Cerebellar nuclear complex (tissue), 1 donor: ENCODE data around the gene LSAMP.
"Not testable (repeated sequence)": the region's sequence is repeated elsewhere in the genome, so short reads cannot be mapped to it uniquely, and the experiment has no call there.

Experiments
- DNase-seq, 2 experiments: peaks; one replicate each; lab custom pipeline; 2025; lab: John Stamatoyannopoulos, UW

LSAMP gene

DNA sequence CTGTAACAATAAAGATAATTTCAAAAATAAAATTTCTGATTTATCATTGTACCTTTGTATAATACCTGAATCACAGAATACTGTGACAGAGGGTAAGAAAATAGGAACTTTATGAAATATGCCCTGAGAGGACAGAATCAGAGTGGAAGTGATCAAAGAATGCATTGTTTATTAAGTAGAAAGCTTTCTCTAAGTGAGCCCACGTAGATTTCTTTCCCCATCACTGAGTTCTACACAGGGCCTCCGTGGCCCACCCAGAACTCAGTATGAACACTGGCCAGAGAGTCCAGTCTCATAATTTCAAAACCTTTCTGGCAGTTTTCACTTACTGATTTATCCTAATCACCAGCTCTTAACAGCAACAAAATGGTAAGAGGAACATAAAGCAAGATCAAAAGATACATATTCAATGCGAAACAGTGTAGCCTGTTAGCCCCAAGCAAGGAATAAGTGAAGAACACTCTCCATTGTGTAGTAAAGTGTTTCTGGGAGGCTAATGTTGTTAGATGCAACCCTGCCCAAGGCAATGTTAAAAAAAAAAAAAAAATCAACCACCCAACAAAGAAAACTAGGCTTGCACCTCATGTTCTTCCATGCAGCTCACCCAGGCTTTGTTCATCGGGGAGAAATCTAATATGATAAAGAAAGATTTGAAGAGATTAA is 341.3 kb downstream of the LSAMP start:
- no peak for DNase-seq

DNA sequence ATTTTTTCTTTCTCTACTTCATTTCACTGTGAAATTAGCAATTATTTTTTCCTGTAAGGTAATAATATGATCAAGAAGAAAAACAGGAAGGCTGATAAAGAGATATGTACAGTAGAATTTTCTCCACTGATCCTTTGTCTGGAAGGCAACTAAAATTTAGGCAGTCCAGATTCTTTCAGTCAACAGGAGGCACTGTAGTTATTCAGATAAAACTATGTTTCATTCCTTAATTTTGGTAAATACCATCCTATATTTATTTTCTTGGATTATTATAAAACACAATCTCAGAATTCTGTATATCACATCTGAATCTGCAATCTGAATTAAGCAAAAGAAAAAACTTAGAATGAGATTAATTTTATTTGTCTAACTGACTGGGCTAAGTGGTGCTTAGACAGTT is 343.2 kb downstream of the LSAMP start:
- DNase-seq: no peak

DNA sequence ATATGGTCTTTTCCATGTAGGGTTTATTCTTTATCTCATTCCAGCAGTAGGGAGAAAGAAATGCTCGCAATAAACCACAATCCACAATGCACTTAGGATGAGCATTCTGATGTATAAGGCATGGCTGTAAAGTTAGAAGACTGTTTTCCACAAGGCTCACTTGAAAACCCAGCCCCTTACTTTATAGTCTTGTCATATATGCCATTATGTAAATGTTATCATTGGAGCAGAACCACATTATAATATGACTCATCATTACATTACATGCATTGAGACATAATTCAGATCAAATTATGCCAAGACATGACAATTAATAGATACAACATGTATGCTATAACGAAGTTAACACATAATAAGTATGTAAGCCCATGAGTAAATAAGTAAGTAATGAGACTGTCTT is 348.1 kb downstream of the LSAMP start:
- no peak for DNase-seq

DNA sequence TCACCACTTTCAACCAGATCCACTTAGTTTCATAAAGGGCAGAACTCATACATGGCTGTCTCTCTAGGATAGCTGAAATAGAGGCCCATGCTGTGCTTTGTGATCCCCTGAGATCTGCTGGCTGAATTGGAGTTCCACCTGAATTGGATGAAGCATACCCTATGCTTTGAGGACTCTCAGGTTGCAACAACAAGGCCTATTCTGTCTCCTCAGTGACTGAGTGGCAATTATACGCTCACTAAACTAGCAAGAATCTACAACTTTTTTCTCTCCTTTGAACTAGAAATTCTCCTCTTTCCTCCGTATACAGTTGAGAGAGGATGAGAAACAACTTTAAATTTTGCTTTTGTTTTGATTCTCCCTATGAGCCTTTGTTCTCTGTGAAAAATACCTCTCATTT is 348.7 kb downstream of the LSAMP start:
- DNase-seq: no peak

DNA sequence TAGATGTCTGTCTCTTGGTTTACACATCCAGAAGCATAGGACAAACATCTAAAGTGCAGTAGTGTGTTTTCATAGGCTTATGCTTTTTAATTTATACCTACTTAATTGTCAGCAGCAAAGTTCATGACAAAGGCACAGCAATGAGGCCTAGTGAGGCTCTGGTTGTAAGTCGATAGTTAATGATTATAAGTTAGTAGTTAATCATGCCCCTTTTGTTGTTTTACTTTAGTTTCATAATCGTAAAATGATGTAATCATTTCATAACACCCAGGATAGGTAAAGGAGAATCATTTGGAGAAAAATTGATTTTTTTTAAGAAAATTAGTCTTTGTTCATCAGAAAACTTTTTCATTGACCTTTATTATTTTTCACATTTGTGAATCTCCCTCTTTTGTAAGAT is 351.9 kb downstream of the LSAMP start:
- DNase-seq: no peak

DNA sequence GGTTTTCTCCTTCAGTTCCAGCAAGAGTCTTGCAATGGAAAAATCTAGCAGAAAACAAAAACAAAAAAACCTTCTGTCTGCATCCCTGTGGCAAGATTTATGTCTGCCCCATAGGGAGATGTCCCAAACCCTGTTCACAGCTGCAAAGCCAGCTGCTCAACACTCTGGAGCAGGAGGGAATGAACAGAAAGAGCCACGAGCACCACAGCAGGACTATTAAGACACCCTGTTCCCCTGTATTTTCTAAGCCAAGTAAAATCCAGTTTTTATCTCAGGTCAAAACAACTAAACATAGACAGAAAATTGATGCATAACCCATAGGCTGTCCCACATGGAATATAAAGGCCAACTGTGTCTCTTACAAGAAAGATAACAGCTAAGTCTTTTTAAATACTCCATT is 357.9 kb downstream of the LSAMP start:
- DNase-seq: no peak

DNA sequence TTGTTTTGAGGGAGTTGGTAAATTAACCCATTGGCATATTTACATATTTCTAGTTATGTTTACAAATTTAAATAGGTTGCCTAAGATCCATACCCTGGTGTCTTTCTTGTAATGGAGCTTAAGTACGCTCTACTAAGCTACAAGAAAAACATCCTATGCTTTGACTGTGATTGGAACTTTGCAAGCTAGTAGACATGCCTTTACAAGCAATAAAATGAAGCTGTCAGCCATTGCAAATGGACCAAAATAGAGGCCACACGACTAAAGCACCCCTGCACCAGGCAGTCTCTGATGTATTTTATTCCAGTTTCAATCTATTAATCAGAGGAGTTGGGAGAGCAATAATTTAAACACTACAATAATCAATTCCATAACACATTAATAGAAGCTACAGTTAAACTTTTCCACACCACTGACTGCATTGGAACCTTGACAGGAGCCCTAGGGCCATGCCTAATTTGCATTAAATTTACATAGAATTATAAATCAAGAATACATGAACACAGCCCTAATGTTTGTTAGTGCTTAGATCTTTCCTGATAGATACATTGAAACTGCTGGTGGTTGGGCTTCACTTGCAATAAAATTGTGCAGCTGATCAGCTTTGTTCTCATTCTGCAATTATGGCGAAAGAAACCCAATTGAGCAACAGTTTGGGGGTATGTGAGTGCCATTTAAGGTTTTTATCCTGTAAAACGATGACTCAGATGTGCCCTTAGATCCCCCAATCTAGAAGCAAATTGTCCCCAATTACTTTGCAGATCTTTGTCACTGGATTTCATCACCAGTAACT is 360.1 kb downstream of the LSAMP start:
- no peak for DNase-seq

DNA sequence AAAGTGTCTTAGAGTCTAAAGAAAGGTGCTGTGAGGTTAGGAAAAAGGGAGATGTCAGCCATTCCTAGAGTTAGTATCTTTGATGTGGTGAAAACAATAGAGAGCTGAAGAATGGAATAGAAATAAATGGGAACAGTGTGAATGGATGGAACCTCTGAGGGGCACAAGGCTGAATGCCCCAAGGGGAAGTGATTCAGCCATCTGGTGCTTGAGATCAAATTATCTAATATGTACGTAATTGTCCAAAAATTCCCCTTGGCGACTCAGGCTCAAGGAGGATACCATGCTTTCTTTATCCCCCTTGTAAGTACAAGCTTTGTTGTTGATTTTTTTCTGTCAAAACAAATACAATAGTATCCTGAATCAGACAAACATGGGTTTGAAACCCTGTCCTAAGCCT is 361.6 kb downstream of the LSAMP start:
- DNase-seq: no peak

DNA sequence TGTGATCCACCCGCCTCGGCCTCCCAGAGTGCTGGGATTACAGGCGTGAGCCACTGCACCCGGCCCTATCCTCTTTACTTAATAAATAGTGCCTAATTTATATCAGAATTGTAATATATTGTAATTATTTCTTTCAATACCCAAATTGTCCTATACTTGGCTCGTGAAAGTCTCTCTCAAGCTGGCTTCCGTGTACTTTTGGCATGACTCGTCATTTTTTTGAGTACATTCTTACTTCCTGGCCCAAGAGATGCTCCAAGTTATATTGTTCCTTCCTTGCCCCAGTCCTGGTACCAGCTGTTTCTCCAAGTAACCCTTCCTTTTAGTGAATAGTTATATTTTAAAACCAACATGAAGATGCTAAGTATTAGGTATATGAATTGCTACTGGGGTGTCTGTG is 366.7 kb downstream of the LSAMP start:
- DNase-seq: no peak

DNA sequence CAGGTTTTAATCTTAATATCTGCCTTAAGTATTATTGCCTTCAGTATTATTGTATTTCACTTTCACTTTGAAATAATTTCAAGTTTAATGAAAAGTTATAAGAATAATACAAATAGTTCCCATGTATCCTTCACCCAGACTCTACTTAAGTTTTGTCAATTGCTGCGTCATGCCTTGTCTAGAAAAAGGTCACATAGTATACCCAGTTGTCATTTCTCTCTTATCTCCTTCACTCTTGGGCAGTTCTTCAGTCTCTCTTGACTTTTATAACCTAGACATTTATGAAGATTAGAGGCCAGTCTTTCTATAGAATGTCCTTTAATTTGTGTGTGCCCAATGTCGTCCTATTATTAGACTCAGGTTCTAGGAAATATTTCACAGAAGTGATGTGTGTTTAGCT is 367.7 kb downstream of the LSAMP start:
- DNase-seq: no peak

DNA sequence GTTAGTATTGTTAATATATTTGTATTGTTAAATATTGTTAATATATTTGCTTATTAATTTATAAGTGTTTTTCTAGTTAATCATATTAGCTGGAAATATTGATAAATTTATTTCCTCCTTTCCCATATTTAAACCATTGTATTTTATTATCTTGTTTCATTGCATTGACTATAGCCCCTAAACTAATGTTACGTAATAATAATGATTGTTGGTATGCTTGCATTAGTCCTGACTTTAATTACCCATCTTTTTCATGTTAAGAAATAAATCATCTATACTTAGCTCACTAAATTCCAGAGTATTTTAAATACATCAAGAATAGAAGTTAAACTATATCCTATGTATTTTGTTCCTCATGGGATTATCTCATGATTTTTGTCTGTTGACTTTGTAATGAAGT is 368.2 kb downstream of the LSAMP start:
- no peak for DNase-seq

DNA sequence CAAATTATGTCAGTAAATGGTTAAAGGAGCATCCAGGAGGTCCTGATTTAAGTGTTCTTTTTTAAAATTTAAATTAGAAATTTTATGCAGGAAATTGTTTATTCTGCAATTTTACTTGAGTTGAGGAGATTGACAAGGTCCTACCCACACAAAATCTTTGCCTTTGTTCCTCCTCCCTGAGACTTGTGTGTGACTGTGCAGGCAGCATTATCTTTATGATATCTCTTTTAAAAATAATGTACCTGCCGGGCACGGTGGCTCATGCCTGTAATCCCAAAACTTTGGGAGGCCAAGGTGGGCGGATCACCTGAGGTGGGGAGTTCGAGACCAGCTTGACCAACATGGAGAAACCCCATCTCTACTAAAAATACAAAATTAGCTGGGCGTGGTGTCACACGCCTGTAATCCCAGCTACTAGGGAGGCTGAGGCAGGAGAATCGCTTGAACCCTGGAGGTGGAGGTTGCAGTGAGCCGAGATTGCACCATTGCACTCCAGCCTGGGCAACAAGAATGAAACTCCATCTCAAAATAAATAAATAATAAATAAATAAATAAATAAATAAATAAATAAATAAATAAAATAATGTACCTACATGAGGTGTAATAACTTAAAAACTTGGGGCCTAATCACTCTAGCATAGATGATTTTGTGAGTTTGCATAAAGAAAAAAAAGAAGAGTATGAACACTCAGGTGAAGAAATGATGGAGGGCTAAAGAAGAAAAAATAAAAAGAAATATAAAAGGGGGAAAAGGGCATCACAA is 374.6 kb downstream of the LSAMP start:
- not testable (repeated sequence) for DNase-seq

DNA sequence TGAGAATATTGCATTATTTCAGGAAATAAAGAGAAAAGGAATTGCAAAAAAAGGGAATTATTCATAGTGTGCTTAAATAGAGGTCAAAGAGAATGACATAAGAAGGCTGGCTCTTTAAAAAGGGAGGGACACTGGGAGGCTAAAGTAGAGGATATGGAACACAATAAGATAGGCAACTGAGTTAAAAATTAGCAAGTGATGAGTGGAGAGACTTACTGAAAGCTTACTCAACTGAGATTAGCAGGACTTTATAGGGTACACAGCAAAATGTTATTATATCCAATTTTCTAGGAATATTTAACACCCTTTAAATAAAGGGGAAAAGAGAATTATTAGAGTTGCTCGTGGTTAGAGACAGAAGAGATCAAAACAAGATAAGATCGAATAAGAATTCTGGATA is 375.2 kb downstream of the LSAMP start:
- no peak for DNase-seq

DNA sequence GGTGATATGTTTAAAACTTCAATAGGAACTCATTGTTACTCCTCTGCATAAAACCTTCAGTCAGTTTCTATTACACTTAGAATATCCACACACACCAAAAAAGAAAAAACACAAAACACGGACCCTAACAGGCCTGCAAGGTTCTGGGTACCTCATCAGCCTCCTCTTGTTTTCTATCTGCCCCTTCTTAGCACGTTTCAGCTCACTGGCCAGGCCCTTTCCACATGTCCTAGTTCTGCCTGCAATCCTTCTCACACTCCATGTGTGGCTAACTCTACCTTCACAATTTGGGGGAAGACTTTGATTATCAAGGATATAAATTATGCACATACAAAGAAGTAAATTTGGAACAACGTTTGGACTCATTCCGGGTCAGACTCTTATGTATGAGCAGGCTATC is 376.3 kb downstream of the LSAMP start:
- DNase-seq: no peak

DNA sequence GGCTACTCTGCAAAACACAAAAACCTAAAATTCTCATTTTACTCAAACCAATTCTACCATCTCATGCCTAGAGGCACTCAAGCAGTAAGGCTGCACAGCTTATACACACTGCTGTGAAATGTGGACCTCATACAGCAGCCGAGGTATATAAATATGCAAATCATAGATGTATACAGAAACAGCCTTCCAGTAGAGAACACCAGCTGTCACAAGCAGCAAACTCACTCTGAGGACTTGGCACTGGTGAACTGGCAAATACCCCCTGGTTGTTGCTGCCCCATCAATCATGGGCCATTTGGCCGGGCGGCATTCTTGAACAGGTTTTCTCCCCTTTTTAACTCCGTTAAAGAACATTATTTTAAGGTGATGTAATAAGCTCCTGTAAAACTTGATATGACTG is 378.0 kb downstream of the LSAMP start:
- DNase-seq: peak in 1 of 2 experiments; percentile 38

DNA sequence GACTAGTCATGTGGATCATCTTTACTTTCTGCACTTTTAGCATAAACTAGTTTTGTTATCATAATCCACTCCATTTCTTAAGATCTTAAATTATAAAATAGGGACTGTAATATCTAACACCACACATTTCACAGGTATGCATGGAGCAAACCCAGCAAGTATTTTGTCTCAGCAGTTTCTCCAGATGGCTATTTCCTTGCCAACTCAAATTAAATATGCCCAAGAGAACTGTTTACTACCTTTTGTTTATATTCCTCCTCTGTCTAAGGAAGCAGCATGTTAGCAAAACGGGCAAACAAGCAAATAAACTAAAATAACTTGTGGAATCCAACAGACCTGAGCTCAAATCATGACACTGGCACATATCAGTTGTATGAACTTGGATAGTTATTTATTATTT is 379.8 kb downstream of the LSAMP start:
- DNase-seq: no peak

DNA sequence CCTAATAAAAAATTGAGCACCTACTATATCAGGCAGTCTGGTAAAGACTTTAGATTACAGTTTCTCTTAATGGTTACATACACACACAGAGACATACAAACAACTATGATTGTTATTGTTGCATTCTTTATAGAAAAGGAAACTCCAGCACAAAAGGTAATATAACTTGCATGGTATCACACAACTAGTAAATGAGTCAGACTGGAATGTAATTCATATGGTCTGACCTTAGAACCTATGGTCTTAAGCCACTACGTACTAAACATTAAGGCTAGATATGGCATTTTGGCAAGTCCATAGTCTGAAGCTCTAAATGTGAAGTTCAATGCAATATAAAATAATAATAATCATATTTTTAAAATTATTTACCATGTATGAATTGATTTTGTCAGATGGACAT is 380.6 kb downstream of the LSAMP start:
- DNase-seq: no peak

DNA sequence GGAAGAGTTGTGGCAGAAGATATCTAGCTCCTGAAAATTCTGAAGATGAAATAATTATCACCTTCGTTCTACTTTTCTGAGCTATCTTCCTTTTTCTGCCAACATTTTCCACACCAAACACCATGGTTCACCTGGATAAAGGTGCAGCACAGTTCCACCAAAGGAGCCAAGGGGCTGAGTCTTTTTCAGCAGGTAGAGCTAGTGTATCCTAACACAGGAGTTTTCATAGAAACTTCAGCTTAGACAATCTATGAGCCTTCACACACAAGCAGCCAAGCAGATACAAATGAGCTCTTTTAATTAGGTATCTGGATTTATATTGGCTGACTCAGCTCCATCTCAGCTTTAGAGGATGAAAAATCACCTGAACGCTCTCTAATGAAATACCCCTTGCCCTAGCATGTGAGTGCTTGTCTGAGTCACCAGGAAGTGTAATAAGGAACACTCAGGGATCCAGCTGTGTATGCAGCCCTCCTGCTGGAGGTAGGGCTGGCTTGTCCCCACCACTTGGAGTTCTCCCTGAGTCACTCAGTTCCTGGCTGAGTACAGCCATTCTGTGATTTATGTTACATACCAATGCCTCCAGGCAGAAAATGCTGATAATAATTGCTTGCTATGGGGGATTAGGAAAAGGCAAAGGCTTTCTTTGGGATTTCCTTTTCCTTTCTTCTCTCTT is 385.7 kb downstream of the LSAMP start:
- no peak for DNase-seq

DNA sequence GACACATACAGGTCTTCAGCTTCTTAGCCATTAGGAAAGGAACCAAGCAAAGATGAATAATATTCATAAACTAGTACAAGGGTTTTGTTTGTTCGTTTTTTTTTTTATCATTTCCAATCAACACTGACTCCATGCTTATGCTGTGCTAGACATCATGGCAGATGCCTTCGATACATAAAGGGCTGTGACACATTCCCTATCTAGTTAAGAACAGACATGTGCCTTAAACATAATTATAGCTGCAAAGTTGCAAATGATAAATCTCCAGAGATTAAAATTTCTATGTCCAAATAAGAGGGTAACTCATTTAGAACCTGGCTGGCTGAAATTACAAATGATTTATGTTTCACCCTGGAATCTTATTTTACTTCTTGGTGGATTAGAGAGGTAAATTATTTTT is 386.4 kb downstream of the LSAMP start:
- no peak for DNase-seq

DNA sequence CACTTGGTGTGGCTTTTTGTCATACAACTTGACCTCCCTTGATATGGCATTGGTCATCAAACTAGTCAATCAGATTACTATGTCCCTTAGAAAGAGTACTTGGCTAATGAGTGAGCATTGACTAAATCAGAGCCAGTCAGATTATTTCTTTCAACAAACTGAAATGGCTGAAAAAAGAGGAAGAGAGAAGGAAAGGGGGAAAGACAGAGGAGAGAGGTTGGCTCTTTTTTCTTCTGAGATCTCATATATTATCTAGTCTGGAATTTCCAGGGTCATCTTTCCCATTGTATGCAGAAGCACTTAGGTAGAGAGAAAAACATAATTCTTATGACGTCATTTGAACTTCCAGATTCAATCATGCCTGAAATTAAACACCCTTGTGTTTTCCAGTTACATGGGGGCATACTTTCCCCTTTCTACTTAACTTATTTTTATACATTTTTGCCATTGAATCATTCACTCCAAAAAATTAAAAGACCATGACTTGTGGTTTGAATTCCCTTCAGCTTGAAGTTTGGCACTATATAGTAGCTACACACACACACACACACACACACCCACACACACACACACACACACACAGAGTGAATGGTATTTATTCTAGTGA is 387.8 kb downstream of the LSAMP start:
- DNase-seq: no peak

DNA sequence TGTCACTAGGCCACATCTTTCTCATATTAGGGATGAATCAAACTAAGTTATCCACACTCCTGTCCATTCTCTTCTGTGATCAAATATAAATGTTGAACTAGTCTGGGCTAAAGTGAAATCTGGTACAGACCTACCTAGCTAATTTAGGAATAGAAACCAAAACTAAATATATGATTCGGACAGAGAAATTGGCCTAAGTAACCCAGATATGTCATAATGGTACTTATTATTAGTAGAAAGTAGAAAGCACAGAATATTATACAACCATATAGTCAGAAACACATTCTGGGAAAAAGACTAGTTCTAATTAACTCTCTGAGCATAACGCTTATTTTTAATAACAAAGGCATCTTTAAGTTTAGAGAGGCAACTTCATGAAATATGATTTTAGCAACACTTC is 389.0 kb downstream of the LSAMP start:
- no peak for DNase-seq

DNA sequence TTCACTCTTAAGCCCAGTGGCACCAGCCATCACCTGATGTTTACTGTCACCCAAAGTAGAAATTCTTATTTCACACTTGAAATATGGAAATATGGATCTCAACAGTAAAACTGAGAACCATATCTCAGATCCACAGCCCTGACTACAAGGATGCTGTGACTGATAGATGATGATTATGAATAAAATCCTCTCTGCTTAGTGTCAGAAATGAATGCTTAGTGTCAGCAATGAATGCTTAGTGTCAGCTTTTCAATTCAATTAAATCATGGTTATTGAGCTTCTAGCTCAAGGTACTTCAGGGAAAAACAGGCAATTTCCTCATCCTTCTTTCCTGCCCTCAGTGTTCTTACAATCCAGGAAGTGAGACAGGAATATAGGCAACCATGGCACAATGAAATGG is 392.3 kb downstream of the LSAMP start:
- DNase-seq: no peak
